Hepatocyte (in vitro differentiated cells): ENCODE data around the gene WDFY2. TPM values are rescaled to one million over a fixed set of nuclear protein-coding genes. Genes with fewer than 3 reads are reported as not detected.

ENCODE experiments used
- DNase-seq: peaks from one replicate; pipeline ENCODE4 v3.0.0-alpha.2; 2016; ENCODE audit warnings: low spot score
- H2AFZ ChIP-seq: fragments of 200-600 bp; sonication (generic); 2 replicates; pipeline ENCODE4 v1.6.0; 2016; ENCODE audit warnings: antibody characterized with exemption, mild to moderate bottlenecking
- H3K27ac ChIP-seq: fragments of 200-600 bp; sonication (generic); 2 replicates; pipeline ENCODE4 v1.5.1; 2016; ENCODE audit warnings: mild to moderate bottlenecking
- H3K27me3 ChIP-seq: fragments of 200-600 bp; sonication (generic); 2 replicates; pipeline ENCODE4 v1.6.1; 2016
- H3K36me3 ChIP-seq: fragments of 200-600 bp; sonication (generic); replicated peaks from 2 replicates; pipeline ENCODE4 v1.5.1; 2016; ENCODE audit warnings: low read depth; ENCODE audit not compliant: insufficient read depth
- H3K4me1 ChIP-seq: fragments of 200-600 bp; sonication (generic); 2 replicates; pipeline ENCODE4 v1.5.1; 2016; ENCODE audit warnings: mild to moderate bottlenecking, moderate library complexity; ENCODE audit not compliant: insufficient read depth
- H3K4me2 ChIP-seq: fragments of 200-600 bp; sonication (generic); 2 replicates; pipeline ENCODE4 v1.6.0; 2016
- H3K4me3 ChIP-seq: fragments of 200-600 bp; sonication (generic); 2 replicates; pipeline ENCODE4 v1.5.1; 2016; ENCODE audit warnings: mild to moderate bottlenecking
- H3K79me2 ChIP-seq: fragments of 200-600 bp; sonication (generic); 2 replicates; pipeline ENCODE4 v1.6.0; 2017; ENCODE audit warnings: mild to moderate bottlenecking
- H3K9me2 ChIP-seq: fragments of 200-600 bp; sonication (generic); replicated peaks from 2 replicates; pipeline ENCODE4 v1.6.0; 2017; ENCODE audit warnings: mild to moderate bottlenecking; ENCODE audit not compliant: insufficient read depth
- H3K9me3 ChIP-seq: fragments of 200-600 bp; sonication (generic); 2 replicates; pipeline ENCODE4 v1.5.1; 2016; ENCODE audit warnings: low read depth, mild to moderate bottlenecking
- H4K20me1 ChIP-seq: fragments of 200-600 bp; sonication (generic); 2 replicates; pipeline ENCODE4 v1.6.0; 2016; ENCODE audit warnings: mild to moderate bottlenecking; ENCODE audit not compliant: insufficient read depth, poor library complexity, severe bottlenecking
- EZH2 ChIP-seq: fragments of 200-600 bp; sonication (generic); IDR thresholded peaks from 2 replicates; pipeline ENCODE4 v1.6.1; 2016; ENCODE audit warnings: antibody characterized with exemption, mild to moderate bottlenecking, borderline replicate concordance
- EZH2phosphoT487 ChIP-seq: fragments of 200-600 bp; sonication (generic); IDR thresholded peaks from one replicate; pipeline ENCODE4 v1.6.1; 2018; ENCODE audit warnings: antibody characterized with exemption, mild to moderate bottlenecking, low read depth, moderate library complexity; ENCODE audit not compliant: unreplicated experiment, severe bottlenecking
- WGBS: methylation state at CpG from one replicate; pipeline ENCODE4 v1.1.6; 2016; ENCODE audit warnings: low lambda C conversion rate; ENCODE audit errors: missing lambda C conversion rate; 5-methylcytosine and 5-hydroxymethylcytosine counted together
- polyA plus RNA-seq: library from polyadenylated mRNA; unstranded; fragments of >200 nt; fragmentation: Nextera tagmentation; extraction: Ambion mirVana; gene quantifications from 2 replicates; pipeline ENCODE4 v1.2.1, GENCODE V29; 2016
- total RNA-seq: library from RNA; depleted of rRNA; stranded (reverse); fragments of >200 nt; gene quantifications from 2 replicates; pipeline ENCODE4 v1.2.3, GENCODE V29; 2014
- TF ChIP-seq, protein P1 (sequence below): fragments of 200-600 bp; sonication (generic); IDR thresholded peaks from 2 replicates; pipeline ENCODE4 v1.5.1; 2016; ENCODE audit warnings: antibody characterized with exemption, mild to moderate bottlenecking; ENCODE audit not compliant: poor library complexity

The WDFY2 gene
- total and polyA plus RNA-seq, 2 experiments from 2014 or later: 9.0 to 9.1 TPM

DNA sequence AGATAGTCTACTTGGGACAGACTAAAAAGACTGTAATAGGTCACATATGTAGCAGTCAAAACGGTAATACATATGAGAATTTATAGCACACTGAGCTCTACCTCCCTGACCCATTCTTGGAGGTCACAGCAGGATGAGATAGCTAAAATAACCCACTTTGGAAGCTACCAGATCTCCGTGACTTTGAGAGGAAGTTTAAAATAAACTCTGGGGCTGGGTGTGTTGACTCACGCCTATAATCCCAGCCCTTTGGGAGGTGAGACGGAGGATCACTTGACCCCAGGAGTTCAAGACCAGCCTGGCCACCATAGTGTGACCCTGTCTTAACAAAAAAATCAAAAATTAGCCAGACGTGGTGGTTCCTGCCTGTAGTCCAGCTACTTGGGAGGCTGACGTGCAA lies 174.4 kb downstream of the WDFY2 start:
- Histone ChIP-seq H4K20me1 (no peaks in the 10 kb centered on the region), H2AFZ (no peak overlapping the region), H3K27me3 (no peaks in the 10 kb centered on the region), H3K9me2 (no peaks in the 10 kb centered on the region), H3K36me3 (peaks cover 3% of the 10 kb centered on the region), H3K4me1 (peaks cover under 1% of the 10 kb centered on the region), H3K27ac (no peak overlapping the region), H3K9me3 (no peaks in the 10 kb centered on the region), H3K79me2 (no peaks in the 10 kb centered on the region), H3K4me3 (no peak overlapping the region), H3K4me2 (no peak overlapping the region)
- WGBS: 81% methylated on average over 6 of the region's 6 CpGs
- TF ChIP-seq EZH2: no peak
- DNase-seq: no peak

DNA sequence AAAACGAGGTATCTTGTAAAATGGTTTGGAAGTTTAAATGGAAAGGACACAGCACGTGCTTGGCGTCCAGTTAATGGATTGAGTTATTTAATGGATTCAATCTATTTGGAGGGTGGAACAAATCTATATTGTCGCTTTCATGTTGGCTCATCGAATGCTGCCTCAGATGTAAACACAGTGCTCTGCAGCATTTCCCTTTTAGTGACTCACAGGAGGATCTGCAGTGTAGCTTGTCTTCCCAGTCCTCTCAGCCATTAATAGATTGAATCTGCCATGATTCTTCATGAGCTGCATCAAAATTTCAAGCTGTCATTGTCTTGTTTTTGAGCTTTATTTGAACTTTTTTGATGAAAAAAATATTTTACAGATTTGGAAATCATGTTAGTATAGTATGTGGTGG lies 175.0 kb downstream of the WDFY2 start:
- TF ChIP-seq EZH2phosphoT487: no peak
- no peak overlapping the region for H2AFZ ChIP-seq
- no peaks in the 10 kb centered on the region for H4K20me1 ChIP-seq
- no peak overlapping the region for H3K4me2 ChIP-seq
- H3K36me3 ChIP-seq: peaks cover 3% of the 10 kb centered on the region
- no peaks in the 10 kb centered on the region for H3K9me2 ChIP-seq
- no peaks in the 10 kb centered on the region for H3K79me2 ChIP-seq
- DNase-seq: no peak
- H3K4me1 ChIP-seq: peaks cover 5% of the 10 kb centered on the region
- WGBS: 82% methylated on average over 5 of the region's 5 CpGs
- no peaks in the 10 kb centered on the region for H3K27me3 ChIP-seq
- no peak overlapping the region for H3K27ac ChIP-seq
- H3K9me3 ChIP-seq: no peaks in the 10 kb centered on the region
- no peak overlapping the region for H3K4me3 ChIP-seq

DNA sequence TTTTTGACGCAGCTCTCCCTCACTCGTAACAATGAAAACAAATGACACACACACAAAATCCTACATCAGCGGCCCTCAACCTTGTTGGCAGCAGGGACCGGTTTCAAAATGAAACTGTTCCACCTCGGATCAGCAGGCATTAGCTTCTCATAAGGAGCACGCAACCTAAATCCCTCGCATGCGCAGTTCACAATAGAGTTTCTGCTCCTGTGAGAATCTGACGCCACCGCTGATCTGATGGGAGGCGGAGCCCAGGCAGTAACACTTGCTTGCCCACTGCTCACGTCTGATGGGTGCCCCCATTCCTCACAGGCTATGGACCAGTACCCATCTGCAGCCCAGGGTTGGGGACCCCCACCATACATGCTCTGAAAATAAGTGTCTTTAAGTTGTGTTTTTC lies 176.3 kb downstream of the WDFY2 start:
- no peak overlapping the region for H3K4me2 ChIP-seq

DNA sequence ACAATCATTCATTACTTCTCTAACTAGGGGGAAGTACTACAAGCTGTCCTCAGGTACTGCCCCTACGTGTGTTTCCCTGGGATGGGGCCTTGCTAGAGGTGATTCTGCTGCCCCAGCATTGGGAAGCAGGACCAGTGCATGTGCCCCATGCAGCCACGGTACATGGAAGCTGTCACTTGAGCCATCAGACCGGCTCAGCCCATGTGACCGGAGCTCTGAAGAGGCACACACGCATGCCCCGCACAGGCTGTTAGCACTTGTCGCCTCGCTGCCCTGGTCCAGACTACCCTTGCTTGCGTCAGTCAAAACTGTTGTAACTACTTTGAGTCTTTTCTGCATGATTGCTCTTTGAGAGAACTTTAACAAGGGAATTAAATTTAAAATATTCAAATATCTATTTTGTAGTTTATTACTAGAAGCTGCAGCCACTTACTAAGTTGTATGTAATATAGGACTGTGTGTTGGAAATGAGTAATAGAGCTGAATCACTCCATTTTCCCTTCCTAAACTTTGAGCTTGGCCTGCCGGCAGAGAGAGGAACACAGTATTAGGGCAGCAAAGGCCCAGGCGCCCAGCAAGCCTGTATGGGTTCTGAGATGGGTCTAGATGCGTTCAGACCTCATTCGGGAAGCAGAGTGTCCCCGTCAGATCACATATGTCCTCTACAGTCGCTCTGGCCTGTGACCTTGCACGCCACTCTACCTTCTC lies 177.5 kb downstream of the WDFY2 start:
- WGBS: 96% methylated on average over 16 of the region's 16 CpGs
- H3K27ac ChIP-seq: no peak overlapping the region

More for the DNA sequence above, 176.3 kb downstream of the WDFY2 start:
- Histone ChIP-seq H3K79me2 (no peaks in the 10 kb centered on the region), H3K36me3 (peaks cover 3% of the 10 kb centered on the region), H4K20me1 (no peaks in the 10 kb centered on the region), H3K27me3 (no peaks in the 10 kb centered on the region), H2AFZ (no peak overlapping the region), H3K9me2 (no peaks in the 10 kb centered on the region), H3K27ac (no peak overlapping the region), H3K4me1 (peaks cover 16% of the 10 kb centered on the region), H3K4me3 (no peak overlapping the region), H3K9me3 (no peaks in the 10 kb centered on the region)
- DNase-seq: no peak
- TF ChIP-seq EZH2: no peak
- TF ChIP-seq, protein P1, sequence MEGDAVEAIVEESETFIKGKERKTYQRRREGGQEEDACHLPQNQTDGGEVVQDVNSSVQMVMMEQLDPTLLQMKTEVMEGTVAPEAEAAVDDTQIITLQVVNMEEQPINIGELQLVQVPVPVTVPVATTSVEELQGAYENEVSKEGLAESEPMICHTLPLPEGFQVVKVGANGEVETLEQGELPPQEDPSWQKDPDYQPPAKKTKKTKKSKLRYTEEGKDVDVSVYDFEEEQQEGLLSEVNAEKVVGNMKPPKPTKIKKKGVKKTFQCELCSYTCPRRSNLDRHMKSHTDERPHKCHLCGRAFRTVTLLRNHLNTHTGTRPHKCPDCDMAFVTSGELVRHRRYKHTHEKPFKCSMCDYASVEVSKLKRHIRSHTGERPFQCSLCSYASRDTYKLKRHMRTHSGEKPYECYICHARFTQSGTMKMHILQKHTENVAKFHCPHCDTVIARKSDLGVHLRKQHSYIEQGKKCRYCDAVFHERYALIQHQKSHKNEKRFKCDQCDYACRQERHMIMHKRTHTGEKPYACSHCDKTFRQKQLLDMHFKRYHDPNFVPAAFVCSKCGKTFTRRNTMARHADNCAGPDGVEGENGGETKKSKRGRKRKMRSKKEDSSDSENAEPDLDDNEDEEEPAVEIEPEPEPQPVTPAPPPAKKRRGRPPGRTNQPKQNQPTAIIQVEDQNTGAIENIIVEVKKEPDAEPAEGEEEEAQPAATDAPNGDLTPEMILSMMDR: no peak
- no peak for TF ChIP-seq EZH2phosphoT487
- 91% methylated on average over 12 of the region's 12 CpGs for WGBS

More for the DNA sequence above, 177.5 kb downstream of the WDFY2 start:
- peaks cover 3% of the 10 kb centered on the region for H3K36me3 ChIP-seq
- peaks cover 16% of the 10 kb centered on the region for H3K4me1 ChIP-seq
- H3K4me3 ChIP-seq: no peak overlapping the region
- no peaks in the 10 kb centered on the region for H4K20me1 ChIP-seq
- no peak for DNase-seq
- no peak overlapping the region for H2AFZ ChIP-seq
- H3K9me2 ChIP-seq: no peaks in the 10 kb centered on the region
- TF ChIP-seq EZH2phosphoT487 (no peak), EZH2 (no peak)
- TF ChIP-seq, protein P1: no peak
- no peaks in the 10 kb centered on the region for H3K79me2 ChIP-seq
- H3K4me2 ChIP-seq: no peak overlapping the region
- H3K27me3 ChIP-seq: no peaks in the 10 kb centered on the region
- H3K9me3 ChIP-seq: no peaks in the 10 kb centered on the region
